Measurements from ENCODE around the gene ARFGEF3.

- TF ChIP-seq, protein P1, sequence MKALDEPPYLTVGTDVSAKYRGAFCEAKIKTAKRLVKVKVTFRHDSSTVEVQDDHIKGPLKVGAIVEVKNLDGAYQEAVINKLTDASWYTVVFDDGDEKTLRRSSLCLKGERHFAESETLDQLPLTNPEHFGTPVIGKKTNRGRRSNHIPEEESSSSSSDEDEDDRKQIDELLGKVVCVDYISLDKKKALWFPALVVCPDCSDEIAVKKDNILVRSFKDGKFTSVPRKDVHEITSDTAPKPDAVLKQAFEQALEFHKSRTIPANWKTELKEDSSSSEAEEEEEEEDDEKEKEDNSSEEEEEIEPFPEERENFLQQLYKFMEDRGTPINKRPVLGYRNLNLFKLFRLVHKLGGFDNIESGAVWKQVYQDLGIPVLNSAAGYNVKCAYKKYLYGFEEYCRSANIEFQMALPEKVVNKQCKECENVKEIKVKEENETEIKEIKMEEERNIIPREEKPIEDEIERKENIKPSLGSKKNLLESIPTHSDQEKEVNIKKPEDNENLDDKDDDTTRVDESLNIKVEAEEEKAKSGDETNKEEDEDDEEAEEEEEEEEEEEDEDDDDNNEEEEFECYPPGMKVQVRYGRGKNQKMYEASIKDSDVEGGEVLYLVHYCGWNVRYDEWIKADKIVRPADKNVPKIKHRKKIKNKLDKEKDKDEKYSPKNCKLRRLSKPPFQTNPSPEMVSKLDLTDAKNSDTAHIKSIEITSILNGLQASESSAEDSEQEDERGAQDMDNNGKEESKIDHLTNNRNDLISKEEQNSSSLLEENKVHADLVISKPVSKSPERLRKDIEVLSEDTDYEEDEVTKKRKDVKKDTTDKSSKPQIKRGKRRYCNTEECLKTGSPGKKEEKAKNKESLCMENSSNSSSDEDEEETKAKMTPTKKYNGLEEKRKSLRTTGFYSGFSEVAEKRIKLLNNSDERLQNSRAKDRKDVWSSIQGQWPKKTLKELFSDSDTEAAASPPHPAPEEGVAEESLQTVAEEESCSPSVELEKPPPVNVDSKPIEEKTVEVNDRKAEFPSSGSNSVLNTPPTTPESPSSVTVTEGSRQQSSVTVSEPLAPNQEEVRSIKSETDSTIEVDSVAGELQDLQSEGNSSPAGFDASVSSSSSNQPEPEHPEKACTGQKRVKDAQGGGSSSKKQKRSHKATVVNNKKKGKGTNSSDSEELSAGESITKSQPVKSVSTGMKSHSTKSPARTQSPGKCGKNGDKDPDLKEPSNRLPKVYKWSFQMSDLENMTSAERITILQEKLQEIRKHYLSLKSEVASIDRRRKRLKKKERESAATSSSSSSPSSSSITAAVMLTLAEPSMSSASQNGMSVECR (CRISPR knock-in tag; IDR thresholded peaks at IDR 0.05; ENCODE audit: borderline replicate concordance): no peak
- TF ChIP-seq, protein P2, sequence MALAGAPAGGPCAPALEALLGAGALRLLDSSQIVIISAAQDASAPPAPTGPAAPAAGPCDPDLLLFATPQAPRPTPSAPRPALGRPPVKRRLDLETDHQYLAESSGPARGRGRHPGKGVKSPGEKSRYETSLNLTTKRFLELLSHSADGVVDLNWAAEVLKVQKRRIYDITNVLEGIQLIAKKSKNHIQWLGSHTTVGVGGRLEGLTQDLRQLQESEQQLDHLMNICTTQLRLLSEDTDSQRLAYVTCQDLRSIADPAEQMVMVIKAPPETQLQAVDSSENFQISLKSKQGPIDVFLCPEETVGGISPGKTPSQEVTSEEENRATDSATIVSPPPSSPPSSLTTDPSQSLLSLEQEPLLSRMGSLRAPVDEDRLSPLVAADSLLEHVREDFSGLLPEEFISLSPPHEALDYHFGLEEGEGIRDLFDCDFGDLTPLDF (CRISPR knock-in tag; IDR thresholded peaks at IDR 0.05): no peak
- TF ChIP-seq, protein P3, sequence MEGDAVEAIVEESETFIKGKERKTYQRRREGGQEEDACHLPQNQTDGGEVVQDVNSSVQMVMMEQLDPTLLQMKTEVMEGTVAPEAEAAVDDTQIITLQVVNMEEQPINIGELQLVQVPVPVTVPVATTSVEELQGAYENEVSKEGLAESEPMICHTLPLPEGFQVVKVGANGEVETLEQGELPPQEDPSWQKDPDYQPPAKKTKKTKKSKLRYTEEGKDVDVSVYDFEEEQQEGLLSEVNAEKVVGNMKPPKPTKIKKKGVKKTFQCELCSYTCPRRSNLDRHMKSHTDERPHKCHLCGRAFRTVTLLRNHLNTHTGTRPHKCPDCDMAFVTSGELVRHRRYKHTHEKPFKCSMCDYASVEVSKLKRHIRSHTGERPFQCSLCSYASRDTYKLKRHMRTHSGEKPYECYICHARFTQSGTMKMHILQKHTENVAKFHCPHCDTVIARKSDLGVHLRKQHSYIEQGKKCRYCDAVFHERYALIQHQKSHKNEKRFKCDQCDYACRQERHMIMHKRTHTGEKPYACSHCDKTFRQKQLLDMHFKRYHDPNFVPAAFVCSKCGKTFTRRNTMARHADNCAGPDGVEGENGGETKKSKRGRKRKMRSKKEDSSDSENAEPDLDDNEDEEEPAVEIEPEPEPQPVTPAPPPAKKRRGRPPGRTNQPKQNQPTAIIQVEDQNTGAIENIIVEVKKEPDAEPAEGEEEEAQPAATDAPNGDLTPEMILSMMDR (IDR thresholded peaks at IDR 0.05): 0 out of 2 replicates have a peak, but pooled peaks have one; percentile 19
- TF ChIP-seq CREM (CRISPR knock-in tag; IDR thresholded peaks at IDR 0.05): no peak
- no peak for TF ChIP-seq JUN (CRISPR knock-in tag; IDR thresholded peaks at IDR 0.05)
These were observed 128.0 kb downstream of the ARFGEF3 start for GRCh38 chr6:138289739-138290138.
